ENCODE data around the gene LEUTX.

The LEUTX gene

GRCh38 chr19:39817888-39818561 lies 39.4 kb downstream of the LEUTX start:
- Histone ChIP-seq H3K27me3 (ENCODE audit: control insufficient read depth in 5 of 5, insufficient read depth in 4 of 5, low read length in 5 of 5) (no peaks in the 10 kb centered on the region), H3K9me3 (ENCODE audit: control insufficient read depth in 5 of 5, low read length in 5 of 5) (peaks cover 0 to 3% (median 0%) of the 10 kb centered on the region in 5 donors), H3K36me3 (ENCODE audit: control insufficient read depth in 5 of 5, insufficient read depth in 5 of 5, low read length in 5 of 5) (peaks cover 0 to 12% (median 5%) of the 10 kb centered on the region in 5 donors), H3K9ac (ENCODE audit: low read length in 5 of 5) (no peak overlapping the region), H3K4me1 (ENCODE audit: control insufficient read depth in 5 of 5, insufficient read depth in 5 of 5, low read length in 5 of 5) (peaks cover 0 to 7% (median 0%) of the 10 kb centered on the region in 5 donors), H3K4me3 (ENCODE audit: low read depth in 1 of 5, low read length in 5 of 5) (no peak overlapping the region), H3K27ac (ENCODE audit: low read depth, low read length) (no peak overlapping the region)

- Histone ChIP-seq H3K4me3 (ENCODE audit: low read depth in 1 of 5, low read length in 5 of 5) (no peak overlapping the region), H3K4me1 (ENCODE audit: control insufficient read depth in 5 of 5, insufficient read depth in 5 of 5, low read length in 5 of 5) (peaks cover 2 to 6% (median 4%) of the 10 kb centered on the region in 5 donors), H3K36me3 (ENCODE audit: control insufficient read depth in 5 of 5, insufficient read depth in 5 of 5, low read length in 5 of 5) (peaks cover 0 to 12% (median 5%) of the 10 kb centered on the region in 5 donors), H3K9me3 (ENCODE audit: control insufficient read depth in 5 of 5, low read length in 5 of 5) (peaks cover 0 to 3% (median 0%) of the 10 kb centered on the region in 5 donors), H3K27ac (ENCODE audit: low read depth, low read length) (no peak overlapping the region), H3K9ac (ENCODE audit: low read length in 5 of 5) (no peak overlapping the region), H3K27me3 (ENCODE audit: control insufficient read depth in 5 of 5, insufficient read depth in 4 of 5, low read length in 5 of 5) (no peaks in the 10 kb centered on the region)
Measured at GRCh38 chr19:39818626-39819097, 40.0 kb downstream of the LEUTX start.

GRCh38 chr19:39819786-39820185 lies 41.1 kb downstream of the LEUTX start:
- Histone ChIP-seq H3K36me3 (ENCODE audit: control insufficient read depth in 5 of 5, insufficient read depth in 5 of 5, low read length in 5 of 5) (peaks cover 0 to 12% (median 5%) of the 10 kb centered on the region in 5 donors), H3K9ac (ENCODE audit: low read length in 5 of 5) (no peak overlapping the region), H3K9me3 (ENCODE audit: control insufficient read depth in 5 of 5, low read length in 5 of 5) (peaks cover 0 to 3% (median 0%) of the 10 kb centered on the region in 5 donors), H3K27ac (ENCODE audit: low read depth, low read length) (no peak overlapping the region), H3K27me3 (ENCODE audit: control insufficient read depth in 5 of 5, insufficient read depth in 4 of 5, low read length in 5 of 5) (no peaks in the 10 kb centered on the region), H3K4me3 (ENCODE audit: low read depth in 1 of 5, low read length in 5 of 5) (no peak overlapping the region), H3K4me1 (ENCODE audit: control insufficient read depth in 5 of 5, insufficient read depth in 5 of 5, low read length in 5 of 5) (peaks cover 6 to 13% (median 12%) of the 10 kb centered on the region in 5 donors)

GRCh38 chr19:39820696-39821095 lies 42.0 kb downstream of the LEUTX start:
- Histone ChIP-seq H3K9me3 (ENCODE audit: control insufficient read depth in 5 of 5, low read length in 5 of 5) (peaks cover 0 to 3% (median 0%) of the 10 kb centered on the region in 5 donors), H3K36me3 (ENCODE audit: control insufficient read depth in 5 of 5, insufficient read depth in 5 of 5, low read length in 5 of 5) (peaks cover 2 to 18% (median 5%) of the 10 kb centered on the region in 5 donors), H3K4me1 (ENCODE audit: control insufficient read depth in 5 of 5, insufficient read depth in 5 of 5, low read length in 5 of 5) (peaks cover 6 to 17% (median 16%) of the 10 kb centered on the region in 5 donors), H3K9ac (ENCODE audit: low read length in 5 of 5) (no peak overlapping the region), H3K27me3 (ENCODE audit: control insufficient read depth in 5 of 5, insufficient read depth in 4 of 5, low read length in 5 of 5) (no peaks in the 10 kb centered on the region), H3K4me3 (ENCODE audit: low read depth in 1 of 5, low read length in 5 of 5) (no peak overlapping the region), H3K27ac (ENCODE audit: low read depth, low read length) (no peak overlapping the region)

- no peaks in the 10 kb centered on the region for H3K27me3 ChIP-seq (ENCODE audit: control insufficient read depth in 5 of 5, insufficient read depth in 4 of 5, low read length in 5 of 5)
- H3K4me1 ChIP-seq (ENCODE audit: control insufficient read depth in 5 of 5, insufficient read depth in 5 of 5, low read length in 5 of 5), result peaks cover 6 to 21% (median 16%) of the 10 kb centered on the region in 5 donors
- H3K36me3 ChIP-seq (ENCODE audit: control insufficient read depth in 5 of 5, insufficient read depth in 5 of 5, low read length in 5 of 5), result peaks cover 2 to 34% (median 30%) of the 10 kb centered on the region in 5 donors
- peaks cover 0 to 3% (median 0%) of the 10 kb centered on the region in 5 donors for H3K9me3 ChIP-seq (ENCODE audit: control insufficient read depth in 5 of 5, low read length in 5 of 5)
- H3K27ac ChIP-seq (ENCODE audit: low read depth, low read length), result peak overlapping the region; percentile 41
- H3K9ac ChIP-seq (ENCODE audit: low read length in 5 of 5), result peak overlapping the region; percentile 64 to 92 (median 89)
- peak overlapping the region; percentile 74 to 97 (median 90) for H3K4me3 ChIP-seq (ENCODE audit: low read depth in 1 of 5, low read length in 5 of 5)
Measured at GRCh38 chr19:39823686-39824085, 45.0 kb downstream of the LEUTX start.

- peaks cover 0 to 3% (median 0%) of the 10 kb centered on the region in 5 donors for H3K9me3 ChIP-seq (ENCODE audit: control insufficient read depth in 5 of 5, low read length in 5 of 5)
- H3K27me3 ChIP-seq (ENCODE audit: control insufficient read depth in 5 of 5, insufficient read depth in 4 of 5, low read length in 5 of 5), result no peaks in the 10 kb centered on the region
- H3K4me1 ChIP-seq (ENCODE audit: control insufficient read depth in 5 of 5, insufficient read depth in 5 of 5, low read length in 5 of 5), result peaks cover 6 to 21% (median 16%) of the 10 kb centered on the region in 5 donors
- H3K4me3 ChIP-seq (ENCODE audit: low read depth in 1 of 5, low read length in 5 of 5), result peak overlapping the region; percentile 74 to 97 (median 90)
- peak overlapping the region; percentile 41 for H3K27ac ChIP-seq (ENCODE audit: low read depth, low read length)
- peaks cover 4 to 41% (median 32%) of the 10 kb centered on the region in 5 donors for H3K36me3 ChIP-seq (ENCODE audit: control insufficient read depth in 5 of 5, insufficient read depth in 5 of 5, low read length in 5 of 5)
- H3K9ac ChIP-seq (ENCODE audit: low read length in 5 of 5), result peak overlapping the region; percentile 64 to 92 (median 89)
Measured at GRCh38 chr19:39824143-39825092, 45.8 kb downstream of the LEUTX start.

- Histone ChIP-seq H3K27me3 (ENCODE audit: control insufficient read depth in 5 of 5, insufficient read depth in 4 of 5, low read length in 5 of 5) (no peaks in the 10 kb centered on the region), H3K9ac (ENCODE audit: low read length in 5 of 5) (peak overlapping the region in 3 of 5 donors; percentile 43 to 88 (median 52)), H3K36me3 (ENCODE audit: control insufficient read depth in 5 of 5, insufficient read depth in 5 of 5, low read length in 5 of 5) (peaks cover 4 to 47% (median 38%) of the 10 kb centered on the region in 5 donors), H3K4me1 (ENCODE audit: control insufficient read depth in 5 of 5, insufficient read depth in 5 of 5, low read length in 5 of 5) (peaks cover 6 to 21% (median 16%) of the 10 kb centered on the region in 5 donors), H3K27ac (ENCODE audit: low read depth, low read length) (no peak overlapping the region), H3K4me3 (ENCODE audit: low read depth in 1 of 5, low read length in 5 of 5) (peak overlapping the region; percentile 74 to 97 (median 90)), H3K9me3 (ENCODE audit: control insufficient read depth in 5 of 5, low read length in 5 of 5) (peaks cover 0 to 3% (median 0%) of the 10 kb centered on the region in 5 donors)
Measured at GRCh38 chr19:39825093-39825463, 46.4 kb downstream of the LEUTX start.

GRCh38 chr19:39825531-39826076 lies 47.0 kb downstream of the LEUTX start:
- peaks cover 6 to 21% (median 16%) of the 10 kb centered on the region in 5 donors for H3K4me1 ChIP-seq (ENCODE audit: control insufficient read depth in 5 of 5, insufficient read depth in 5 of 5, low read length in 5 of 5)
- H3K36me3 ChIP-seq (ENCODE audit: control insufficient read depth in 5 of 5, insufficient read depth in 5 of 5, low read length in 5 of 5), result peaks cover 4 to 53% (median 44%) of the 10 kb centered on the region in 5 donors
- no peak overlapping the region for H3K27ac ChIP-seq (ENCODE audit: low read depth, low read length)
- no peaks in the 10 kb centered on the region for H3K27me3 ChIP-seq (ENCODE audit: control insufficient read depth in 5 of 5, insufficient read depth in 4 of 5, low read length in 5 of 5)
- H3K9me3 ChIP-seq (ENCODE audit: control insufficient read depth in 5 of 5, low read length in 5 of 5), result peaks cover 0 to 3% (median 0%) of the 10 kb centered on the region in 5 donors
- no peak overlapping the region for H3K9ac ChIP-seq (ENCODE audit: low read length in 5 of 5)
- no peak overlapping the region for H3K4me3 ChIP-seq (ENCODE audit: low read depth in 1 of 5, low read length in 5 of 5)

- Histone ChIP-seq H3K27ac (ENCODE audit: low read depth, low read length) (no peak overlapping the region), H3K36me3 (ENCODE audit: control insufficient read depth in 5 of 5, insufficient read depth in 5 of 5, low read length in 5 of 5) (peaks cover 4 to 61% (median 51%) of the 10 kb centered on the region in 5 donors), H3K9ac (ENCODE audit: low read length in 5 of 5) (no peak overlapping the region), H3K9me3 (ENCODE audit: control insufficient read depth in 5 of 5, low read length in 5 of 5) (no peaks in the 10 kb centered on the region), H3K4me1 (ENCODE audit: control insufficient read depth in 5 of 5, insufficient read depth in 5 of 5, low read length in 5 of 5) (peaks cover 6 to 23% (median 17%) of the 10 kb centered on the region in 5 donors), H3K4me3 (ENCODE audit: low read depth in 1 of 5, low read length in 5 of 5) (no peak overlapping the region), H3K27me3 (ENCODE audit: control insufficient read depth in 5 of 5, insufficient read depth in 4 of 5, low read length in 5 of 5) (no peaks in the 10 kb centered on the region)
Measured at GRCh38 chr19:39826311-39826945, 47.8 kb downstream of the LEUTX start.

All from subcutaneous abdominal adipose tissue (tissue), 5 donors.